Iris pigment epithelial cell (primary cell): ENCODE measurements around the gene CTIF.

Experiments used
- DNase-seq: peaks from one replicate; pipeline ENCODE4 v3.0.0-alpha.2; 2011; ENCODE audit warnings: low read depth

Gene CTIF

DNA sequence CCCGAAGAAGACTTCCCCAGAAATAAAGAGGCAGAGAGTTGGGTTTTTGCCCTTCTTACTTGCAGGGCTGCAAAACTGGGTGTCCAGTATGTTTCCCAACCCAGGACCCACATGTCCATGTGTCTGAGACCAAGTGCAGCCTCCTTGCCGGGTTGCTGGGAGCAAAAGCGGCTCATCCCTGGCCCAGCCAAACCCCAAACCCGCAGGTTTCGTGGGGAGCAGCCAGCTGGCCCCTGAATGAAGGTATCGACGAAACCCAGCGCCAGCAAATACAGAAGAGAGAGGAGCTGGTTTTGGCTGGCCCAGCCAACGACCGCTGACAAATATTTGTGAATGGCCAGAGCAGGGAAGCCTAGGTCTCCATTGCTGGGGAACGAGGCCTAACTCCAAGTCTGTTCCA is 214.9 kb downstream of the CTIF start:
- DNase-seq: no peak

DNA sequence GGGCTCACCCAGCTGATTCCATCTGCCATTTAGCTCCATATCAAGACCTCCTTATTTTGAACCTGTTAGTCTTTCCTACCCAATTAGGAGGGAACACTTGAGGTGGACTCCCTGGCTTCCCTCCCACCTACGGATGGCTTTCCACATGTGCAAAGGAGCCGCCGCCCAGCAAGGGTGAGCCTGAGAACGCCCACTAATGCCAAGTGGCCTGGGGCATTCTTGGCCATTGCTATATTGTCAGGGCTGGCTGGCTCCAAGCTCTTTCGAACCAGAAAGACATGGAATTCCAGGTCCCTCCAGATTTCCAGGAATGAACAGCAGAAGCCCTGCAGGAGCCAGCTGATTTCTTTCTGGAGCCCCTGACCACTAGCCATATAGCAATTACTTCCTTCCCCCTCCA is 215.7 kb downstream of the CTIF start:
- no peak for DNase-seq

DNA sequence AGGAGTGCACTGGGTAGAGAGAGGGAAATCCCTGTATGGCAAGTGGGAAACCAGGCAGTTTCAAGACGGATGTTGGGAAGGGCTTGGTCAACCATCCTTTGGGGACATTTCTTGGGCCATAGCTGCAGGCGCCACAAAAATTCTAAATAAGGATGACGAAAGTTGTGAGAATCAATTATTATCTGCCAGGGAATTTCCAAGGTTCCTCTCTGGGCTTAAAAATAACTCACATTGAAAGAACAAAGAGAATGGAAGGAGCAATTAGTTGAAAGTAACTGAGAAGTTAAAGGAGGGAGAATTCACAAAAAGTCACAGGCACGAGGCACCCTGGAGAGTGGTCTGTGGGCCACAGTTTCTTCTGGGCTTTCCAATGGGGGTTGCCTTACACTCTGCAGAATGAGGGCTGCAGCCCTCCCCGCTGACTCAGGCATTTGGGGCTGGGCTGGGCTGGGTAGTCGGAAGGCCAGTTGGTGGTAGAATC is 216.2 kb downstream of the CTIF start:
- DNase-seq: no peak

DNA sequence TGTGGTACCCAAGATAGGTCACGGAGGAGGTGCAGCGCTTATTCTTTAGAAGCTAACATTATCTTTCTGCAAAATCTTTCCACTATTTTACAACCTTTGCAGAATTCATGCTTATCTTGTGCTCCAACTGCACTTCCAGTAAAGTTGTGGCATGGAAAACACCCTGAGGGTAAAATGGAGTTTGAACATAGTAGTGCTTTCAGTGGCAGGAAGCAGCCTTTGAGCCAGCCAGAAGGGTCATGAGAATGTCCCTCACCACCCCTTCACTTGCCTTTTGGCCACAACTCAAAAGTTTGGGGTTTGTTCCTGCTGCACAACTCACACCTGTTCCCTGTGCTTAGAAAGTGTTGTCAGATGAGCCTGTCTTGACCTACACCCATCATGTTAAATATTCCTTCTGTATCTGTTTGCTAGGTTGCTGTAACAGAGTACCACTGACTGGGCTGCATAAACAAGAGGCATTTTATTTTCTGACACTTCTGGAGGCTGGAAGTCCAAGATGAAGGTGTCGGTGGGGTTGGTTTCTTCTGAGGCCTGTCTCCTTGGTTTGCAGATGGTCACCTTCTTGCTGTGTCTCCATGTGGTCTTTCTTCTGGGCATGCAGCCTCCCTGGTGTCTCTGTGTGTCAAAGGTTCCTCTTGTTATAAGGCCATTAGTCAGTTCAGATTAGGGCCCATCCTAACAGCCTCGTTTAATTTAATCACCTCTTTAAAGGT is 217.8 kb downstream of the CTIF start:
- DNase-seq: no peak

DNA sequence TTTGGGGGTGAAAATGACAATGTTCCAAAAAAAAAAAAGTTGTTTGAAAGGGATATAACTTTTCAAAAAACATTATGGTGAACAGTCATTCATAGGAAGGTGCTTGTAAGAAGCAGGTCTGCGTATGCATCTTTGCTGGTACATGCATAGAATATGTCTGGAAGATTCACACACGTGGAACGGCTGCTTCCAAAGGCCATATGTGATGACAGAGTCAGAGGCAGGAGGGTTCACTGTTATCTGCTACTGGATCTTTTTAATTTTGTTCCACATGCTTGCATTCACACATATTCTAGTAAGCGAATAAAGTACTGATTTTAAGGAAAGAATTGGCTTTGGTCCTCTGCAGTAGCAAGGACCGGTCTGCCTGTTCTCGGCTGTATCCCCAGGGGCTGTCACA is 218.5 kb downstream of the CTIF start:
- no peak for DNase-seq

DNA sequence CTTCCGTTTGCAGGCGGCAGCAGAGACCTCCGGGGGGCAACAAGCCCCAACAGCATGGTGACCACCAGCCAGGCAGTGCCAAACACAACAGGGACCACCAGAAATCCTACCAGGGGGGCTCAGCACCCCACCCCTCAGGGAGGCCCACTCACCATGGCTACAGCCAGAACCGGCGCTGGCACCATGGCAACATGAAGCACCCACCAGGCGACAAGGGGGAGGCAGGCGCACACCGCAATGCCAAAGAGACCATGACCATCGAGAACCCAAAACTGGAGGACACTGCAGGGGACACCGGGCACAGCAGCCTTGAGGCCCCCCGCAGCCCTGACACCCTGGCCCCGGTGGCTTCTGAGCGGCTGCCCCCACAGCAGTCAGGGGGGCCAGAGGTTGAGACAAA is 219.1 kb downstream of the CTIF start:
- DNase-seq: no peak

DNA sequence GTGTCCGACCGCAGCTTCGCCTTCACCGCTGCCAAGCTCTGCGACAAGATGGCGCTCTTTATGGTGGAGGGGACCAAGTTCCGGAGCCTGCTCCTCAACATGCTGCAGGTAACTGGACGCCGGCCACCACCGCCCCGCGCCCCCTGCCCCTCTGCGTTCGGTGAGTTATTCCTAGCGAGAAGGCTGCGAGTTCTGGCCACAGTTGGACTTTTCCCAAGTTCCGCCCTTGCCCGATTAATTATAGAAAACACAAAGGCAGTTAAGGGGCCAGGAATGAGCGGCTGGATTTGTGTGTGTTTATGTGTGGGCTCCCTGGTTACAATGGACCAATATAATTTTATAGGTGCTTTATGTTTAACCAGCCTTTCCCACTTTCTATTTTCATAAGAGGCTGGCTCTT is 222.8 kb downstream of the CTIF start:
- DNase-seq: no peak

DNA sequence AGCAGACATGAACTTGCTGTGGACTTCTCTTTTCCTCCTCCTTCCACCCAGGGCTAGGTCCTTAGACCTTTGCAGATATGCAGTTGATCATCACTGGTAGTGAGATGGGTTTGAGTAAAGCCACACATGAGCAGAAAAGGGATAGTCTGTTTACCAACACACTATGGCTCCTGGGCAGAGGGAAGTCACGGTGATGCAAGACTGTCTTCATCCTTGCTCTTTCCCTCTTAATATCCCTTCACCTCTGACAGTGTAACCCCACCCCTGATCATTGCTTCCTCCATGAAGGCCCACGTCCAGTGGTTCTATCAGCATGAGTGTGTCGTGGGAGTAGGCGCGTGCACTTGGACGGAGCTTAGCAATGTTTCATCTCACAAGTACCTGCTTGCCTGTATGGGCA is 223.2 kb downstream of the CTIF start:
- DNase-seq: no peak

DNA sequence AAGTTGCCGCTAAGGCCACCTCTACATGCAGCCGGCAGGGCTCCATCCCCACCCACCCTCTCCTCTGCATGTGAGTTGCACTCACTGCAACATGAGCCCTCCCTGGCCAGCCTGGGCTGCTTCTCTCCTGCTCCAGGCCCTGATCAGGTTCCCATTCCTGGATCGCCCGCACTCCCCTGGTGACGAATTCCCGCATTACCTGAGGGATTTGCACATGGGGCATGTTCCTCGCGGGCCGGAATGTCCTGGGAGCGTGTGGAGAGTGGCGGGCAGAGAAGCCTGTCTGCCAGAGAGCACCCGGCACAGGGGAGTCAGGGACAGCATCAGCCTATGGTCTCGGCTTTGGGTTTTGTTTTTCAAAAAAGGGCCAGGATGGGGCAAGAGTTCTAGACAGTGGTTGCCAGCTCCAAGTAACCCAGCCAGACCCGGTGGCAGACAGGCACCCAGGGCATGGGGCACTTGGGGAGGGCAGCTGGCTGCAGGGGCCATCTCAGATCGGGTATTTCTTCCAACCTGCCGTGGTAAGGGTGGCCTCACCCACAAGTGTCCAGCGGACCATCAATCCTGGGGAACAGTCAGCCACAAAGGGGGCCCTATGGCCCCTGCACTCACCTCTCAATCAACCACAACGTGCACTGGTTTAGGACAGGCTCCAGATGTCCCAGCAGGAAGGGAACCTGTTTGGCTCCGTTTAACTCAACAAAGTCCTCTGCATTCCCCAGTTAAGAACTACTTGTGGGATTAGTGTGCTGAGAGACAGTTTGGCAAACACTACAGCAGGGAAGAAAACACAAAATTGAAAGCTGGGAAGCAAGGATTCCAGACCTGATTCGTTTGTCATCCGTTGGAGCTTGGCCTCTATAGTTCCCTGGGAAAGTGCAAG is 224.2 kb downstream of the CTIF start:
- DNase-seq: no peak

DNA sequence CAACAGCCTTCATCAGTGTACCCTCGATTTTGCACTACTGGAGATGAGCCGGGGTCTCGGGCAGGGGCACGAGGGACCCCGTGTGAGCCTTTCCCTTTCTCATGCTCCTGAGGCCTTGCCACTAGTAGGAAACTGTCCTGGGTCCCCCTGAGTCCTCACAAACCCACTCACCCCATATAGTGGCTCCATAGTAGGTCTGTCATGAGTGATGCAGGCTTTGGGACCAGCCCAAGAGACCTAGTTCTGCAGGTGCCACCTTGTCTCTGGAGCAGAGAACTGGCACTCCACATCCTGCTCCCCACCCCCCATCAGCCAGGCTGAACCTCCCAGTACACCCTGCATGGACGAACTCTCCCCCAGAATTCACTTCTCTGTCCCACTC is 224.9 kb downstream of the CTIF start:
- DNase-seq: no peak

DNA sequence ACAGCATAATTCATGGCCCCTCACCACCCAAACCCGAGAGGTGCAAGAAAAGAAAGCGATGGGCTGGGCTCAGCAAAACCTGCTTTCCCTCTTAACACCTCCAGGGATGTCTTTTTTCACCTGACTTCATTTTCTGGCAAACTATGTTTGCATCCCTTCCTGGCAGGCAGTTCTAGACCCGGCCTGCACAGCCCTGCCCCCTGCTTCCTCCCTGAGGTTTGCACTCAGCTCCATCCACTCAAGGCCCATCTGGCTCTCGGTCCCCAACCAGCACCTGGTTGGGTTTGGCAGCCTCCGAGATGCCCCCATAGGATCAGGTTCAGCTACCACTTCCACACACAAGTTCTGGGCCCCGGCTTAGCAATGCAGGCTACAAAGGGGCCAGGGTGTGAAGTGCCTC is 226.2 kb downstream of the CTIF start:
- DNase-seq: no peak

DNA sequence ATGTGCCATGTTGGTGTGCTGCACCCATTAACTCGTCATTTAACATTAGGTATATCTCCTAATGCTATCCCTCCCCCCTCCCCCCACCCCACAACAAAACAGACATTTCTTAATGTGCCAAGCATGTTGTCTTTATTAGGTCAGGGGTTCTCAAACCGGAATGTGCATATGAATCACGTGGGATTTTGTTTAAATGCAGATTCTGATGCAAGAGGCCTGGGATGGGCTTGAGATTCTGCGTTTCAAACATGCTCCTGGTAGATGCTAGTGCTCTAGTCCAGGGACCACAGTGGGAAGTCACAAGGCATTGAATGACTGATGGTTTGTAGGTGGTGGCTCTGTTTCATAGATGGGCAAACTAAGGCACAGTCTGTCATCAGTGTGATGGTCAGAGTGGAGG is 227.2 kb downstream of the CTIF start:
- DNase-seq: peak; percentile 57

DNA sequence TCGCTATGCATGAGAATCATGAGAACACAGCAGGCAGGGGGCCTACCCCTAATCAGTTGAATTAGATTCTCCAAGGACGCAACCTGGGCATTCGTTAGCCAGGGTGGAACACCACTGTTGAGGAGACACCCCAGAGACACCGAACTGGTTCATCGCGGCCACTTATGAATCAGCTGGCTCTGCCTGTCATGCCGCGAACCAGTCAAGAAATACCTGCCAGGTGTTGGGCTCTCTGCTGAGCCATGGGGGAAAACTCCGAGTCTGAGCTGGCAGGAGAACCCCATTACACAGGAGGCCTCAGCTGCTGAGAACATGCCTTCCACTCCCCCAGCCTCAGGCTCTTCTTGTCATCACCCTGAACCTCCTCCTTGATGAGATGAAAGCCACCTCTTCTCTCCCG is 227.7 kb downstream of the CTIF start:
- DNase-seq: no peak

DNA sequence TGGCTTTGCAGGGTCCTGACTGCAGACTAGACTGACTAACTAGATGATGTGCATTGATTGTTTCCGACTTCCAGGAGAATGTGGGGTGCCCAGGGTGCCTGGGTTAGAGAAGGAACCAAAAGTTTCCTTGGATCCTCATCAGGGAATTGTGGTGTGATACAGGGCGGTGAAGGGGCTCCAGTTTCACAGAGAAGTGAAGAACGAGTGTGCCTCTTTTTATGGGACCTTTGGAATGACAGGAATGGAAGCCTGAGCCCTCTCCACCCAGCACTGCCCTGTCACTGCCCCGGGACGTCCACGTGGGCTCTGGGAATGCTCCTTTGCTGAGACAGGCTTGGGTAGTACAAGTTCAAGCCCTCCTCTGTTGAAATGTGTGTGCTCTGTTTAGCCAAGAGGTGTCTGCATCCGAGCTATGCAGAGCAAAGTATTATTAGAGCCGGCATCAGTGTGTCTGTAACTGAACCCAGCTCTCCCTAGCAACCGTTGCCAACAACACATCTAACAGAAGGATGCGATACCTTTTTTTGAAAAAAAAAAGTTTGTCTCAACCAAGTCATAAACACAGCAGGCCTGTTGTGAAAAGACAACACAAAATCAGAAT is 228.4 kb downstream of the CTIF start:
- DNase-seq: peak; percentile 60

DNA sequence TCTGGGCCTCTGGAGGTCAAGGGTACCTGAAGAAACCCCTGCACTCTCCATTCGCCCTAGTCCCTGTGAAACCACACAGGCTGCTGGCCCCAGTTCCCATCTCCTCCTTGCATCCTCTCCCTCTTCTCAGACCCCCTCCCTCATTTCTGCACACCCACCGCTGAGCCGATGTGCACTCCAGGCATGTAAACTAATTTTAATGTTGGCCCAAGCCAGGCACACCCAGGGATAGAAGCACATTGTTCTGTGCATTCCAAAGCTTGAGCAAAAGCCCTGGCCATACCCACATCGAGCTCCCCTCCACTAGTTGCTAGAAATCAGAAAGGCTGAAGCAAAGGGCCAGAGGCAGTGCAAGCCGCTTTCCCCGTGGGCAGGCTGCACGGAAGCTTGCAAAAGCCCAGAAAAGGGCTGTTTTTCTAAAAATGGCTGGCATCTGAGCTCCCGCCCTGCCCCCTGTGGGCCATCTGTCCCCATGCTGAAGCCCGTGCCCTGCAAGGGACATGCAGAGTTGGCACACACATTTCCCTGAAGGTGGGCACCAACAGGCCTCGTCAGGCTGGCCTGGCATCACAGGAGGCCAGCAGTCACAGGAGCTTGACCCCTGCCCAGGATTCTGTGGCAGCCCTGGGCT is 230.3 kb downstream of the CTIF start:
- no peak for DNase-seq

DNA sequence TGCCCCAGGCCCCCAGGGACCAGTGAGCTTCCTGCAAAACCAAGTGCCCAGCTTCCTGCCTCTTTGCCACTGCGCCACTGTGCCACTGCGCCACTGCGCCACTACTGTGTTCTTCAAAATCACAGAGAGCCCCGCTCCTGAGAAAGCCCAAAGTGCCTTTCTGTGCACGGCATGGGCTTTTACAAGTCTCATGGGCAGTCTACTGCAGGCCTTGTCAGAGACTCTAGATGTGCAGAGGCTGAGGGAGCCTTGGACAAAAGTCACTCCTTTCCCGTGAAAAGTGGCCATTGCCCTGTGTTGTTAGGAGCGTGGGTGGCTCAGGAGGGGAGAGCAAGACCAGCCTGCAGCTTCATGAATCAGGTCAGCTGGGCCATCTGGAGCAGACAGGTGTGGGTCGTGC is 231.4 kb downstream of the CTIF start:
- DNase-seq: no peak

DNA sequence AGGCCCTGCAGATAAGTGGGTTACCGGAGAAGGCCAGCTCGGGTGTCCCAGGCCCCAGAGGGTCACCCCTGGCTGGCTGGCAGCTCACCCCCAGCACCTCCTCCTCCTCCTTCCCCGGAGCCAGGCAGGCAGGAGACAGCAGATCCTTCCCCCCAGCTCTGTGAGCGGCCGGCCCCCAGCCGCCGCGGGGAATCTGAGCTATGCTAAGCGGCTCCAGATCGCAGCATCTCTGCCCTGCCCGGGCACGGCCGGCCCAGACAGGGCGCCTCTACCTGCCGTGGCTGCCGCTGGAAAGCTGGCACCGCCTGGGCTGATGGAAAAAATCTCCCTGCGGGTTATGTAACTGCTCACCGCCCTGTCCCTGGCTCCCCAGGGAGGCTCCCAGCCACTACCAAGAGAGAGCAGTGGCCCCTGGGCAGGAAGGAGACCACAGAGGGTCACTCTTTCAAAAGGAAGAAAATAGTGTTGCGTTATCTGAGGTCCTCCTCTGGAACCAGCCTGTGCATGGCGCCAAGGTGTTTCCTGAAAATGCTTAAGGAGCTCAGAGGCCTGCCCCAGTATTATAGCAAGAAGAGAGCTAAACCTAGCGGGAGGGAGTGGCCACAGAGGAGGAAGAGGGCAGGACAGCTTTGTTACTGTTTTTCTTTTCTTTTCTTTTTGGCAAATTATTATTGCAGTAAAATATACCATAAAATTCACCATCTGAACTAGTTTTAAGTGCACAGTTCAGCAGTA is 233.0 kb downstream of the CTIF start:
- DNase-seq: no peak

DNA sequence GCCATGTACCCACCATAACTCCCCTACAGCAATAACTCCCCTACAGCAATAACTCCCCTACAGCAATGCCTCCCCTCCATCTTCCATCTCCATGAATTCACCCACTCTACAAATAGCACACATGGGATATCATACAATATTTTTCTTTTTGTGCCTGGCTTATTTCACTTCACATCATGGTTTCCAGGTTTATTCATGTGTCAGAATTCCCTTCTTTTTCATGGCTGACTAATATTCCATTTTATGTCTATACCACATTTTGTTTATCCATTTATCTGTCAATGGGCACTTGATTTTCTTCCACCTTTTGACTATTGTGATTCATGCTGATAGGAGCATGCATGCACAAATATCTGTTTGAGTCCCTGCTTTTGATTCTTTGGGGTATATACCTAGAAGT is 233.6 kb downstream of the CTIF start:
- DNase-seq: no peak

DNA sequence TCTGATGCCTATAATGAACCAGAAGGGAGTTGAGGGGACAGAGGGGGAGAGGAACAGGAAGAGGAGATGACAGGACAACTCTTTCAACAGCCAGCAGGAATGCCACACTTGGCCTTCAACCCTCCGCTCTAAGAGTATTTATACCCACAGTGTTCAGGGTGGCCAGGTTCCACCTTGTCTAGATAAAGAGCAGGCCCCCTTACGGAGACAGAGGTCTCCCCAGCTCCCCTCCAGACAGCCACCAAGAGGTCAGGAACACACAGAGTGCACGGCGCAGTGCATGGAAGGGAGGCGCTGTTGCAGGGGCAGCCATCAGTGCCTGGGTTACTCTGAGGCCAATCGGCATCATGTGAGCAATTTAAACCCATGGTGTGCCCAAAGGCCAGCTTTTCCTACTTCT is 235.0 kb downstream of the CTIF start:
- DNase-seq: no peak

DNA sequence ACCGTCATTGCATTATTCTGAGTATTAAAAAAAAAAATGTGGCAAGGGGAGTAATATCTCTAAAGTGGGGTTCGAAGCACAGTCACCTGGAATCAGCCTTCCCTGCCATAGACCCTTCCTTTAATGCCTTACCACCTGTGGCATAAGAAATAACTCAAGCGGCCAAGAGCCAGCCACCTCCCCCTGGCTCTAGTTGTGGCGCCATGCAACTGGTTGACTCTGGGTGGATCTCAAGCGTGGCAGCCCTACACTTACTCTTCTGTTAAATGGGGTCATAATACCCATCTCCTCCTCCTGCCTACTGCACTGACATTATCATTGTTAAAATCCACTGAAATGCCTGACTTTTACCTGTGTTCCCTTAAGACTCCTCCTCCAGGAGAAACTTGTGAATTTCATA is 236.1 kb downstream of the CTIF start:
- DNase-seq: no peak

DNA sequence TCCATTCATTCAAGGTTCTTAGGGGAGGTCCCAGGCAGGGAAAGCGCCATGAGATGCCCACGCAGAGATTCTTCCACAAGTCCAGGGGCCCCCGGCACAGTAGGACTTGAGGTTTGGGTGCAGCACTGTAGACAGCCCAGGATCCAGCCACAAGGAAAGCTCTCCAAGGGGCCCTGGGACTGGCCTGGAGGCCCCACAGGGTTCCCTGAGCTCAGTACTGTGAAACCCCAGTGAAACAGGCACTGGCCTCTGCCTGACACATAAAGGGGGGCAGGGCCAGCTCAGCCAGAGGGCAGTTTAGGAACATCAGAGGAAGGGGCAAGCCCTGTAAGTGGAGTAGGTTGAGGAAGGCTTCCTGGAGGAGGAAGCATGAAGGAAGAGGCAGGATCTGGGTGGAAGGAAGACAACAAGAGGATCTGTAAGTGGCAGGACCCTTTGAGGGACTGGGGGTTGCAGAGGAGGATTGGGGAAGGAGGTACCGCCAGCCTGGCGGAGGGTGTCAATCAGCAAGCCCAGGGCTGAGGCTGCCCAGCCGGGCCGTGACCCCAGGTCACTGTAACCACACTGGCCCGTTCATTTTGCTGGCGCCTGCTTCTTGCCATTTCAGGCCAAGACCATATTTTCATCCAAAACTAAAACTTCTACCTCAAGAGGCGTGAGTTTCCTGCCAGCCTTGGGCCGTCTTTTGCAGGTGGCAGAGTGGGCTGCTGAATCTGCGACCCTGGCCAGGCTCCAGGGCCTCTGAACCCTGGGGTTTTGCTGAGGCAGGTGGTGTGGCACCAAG is 236.7 kb downstream of the CTIF start:
- DNase-seq: no peak
